Right lobe of liver (tissue), 4 donors: ENCODE measurements around the gene AP5S1.

Experiments used
- CTCF ChIP-seq, 4 donors: fragments of 200-600 bp in 3 of 4; fragments of 450-650 bp in 1 of 4; IDR thresholded peaks; one replicate each; pipeline versions ENCODE4 v1.5.1 to v1.8.0; 2016 to 2022; ENCODE audit warnings: antibody characterized with exemption in 4 of 4, mild to moderate bottlenecking in 2 of 4
- POLR2A ChIP-seq: fragments of 450-650 bp; IDR thresholded peaks from one replicate; pipeline ENCODE4 v1.6.1; 2017; ENCODE audit warnings: antibody characterized with exemption, mild to moderate bottlenecking
- donor health status: DM: no; HTN: no; CAD: no.
- donor health status: DM: no; HTN: no; CAD: no.
- donor health status: DM: no; HTN: yes; CAD: no.

- TF ChIP-seq POLR2A (no peak), CTCF (IDR thresholded peaks at IDR 0.05) (no peak)
Measured at GRCh38 chr20:3828798-3829197, 8.5 kb downstream of the AP5S1 start.
